Astrocyte of the cerebellum (primary cell): ENCODE measurements around the gene ADIRF.
"Not testable (repeated sequence)": the region's sequence is repeated elsewhere in the genome, so short reads cannot be mapped to it uniquely, and the experiment has no call there.

Experiments used
- DNase-seq: peaks from one replicate; pipeline ENCODE4 v3.0.0-alpha.2; 2011; ENCODE audit warnings: low read depth
- H3K4me3 ChIP-seq: 2 replicates; pipeline ENCODE4 v1.5.1; 2011; ENCODE audit warnings: mild to moderate bottlenecking, low read depth, low read length, moderate library complexity
- CTCF ChIP-seq: IDR thresholded peaks from 2 replicates; pipeline ENCODE4 v1.5.1; 2012; ENCODE audit warnings: low read length, low read depth, moderate library complexity, mild to moderate bottlenecking; ENCODE audit errors: missing control alignments
- in situ Hi-C: cut with HindIII; loops from 2 replicates; pipeline ENCODE4 v1.10.0; 2017; ENCODE audit warnings: low sequenced_read_pairs

The ADIRF gene

GRCh38 chr10:87000491-87000890, 32.2 kb downstream of the ADIRF start:
- DNase-seq, result no peak
- no peak for TF ChIP-seq CTCF
- H3K4me3 ChIP-seq, result no peak overlapping the region
- in situ Hi-C loops, result no loop called here

- in situ Hi-C loops, H3K4me3 ChIP-seq, DNase-seq: not testable (repeated sequence)
These were observed 38.8 kb downstream of the ADIRF start for GRCh38 chr10:87007124-87007523.

- DNase-seq, H3K4me3 ChIP-seq, in situ Hi-C loops: not testable (repeated sequence)
These were observed 39.4 kb downstream of the ADIRF start for GRCh38 chr10:87007674-87008073.

- DNase-seq, in situ Hi-C loops: not testable (repeated sequence)
These were observed 40.0 kb downstream of the ADIRF start for GRCh38 chr10:87008303-87008702.

GRCh38 chr10:87009134-87009696, 40.9 kb downstream of the ADIRF start:
- in situ Hi-C loops, DNase-seq, H3K4me3 ChIP-seq: not testable (repeated sequence)

More at GRCh38 chr10:87008303-87008702, 40.0 kb downstream of the ADIRF start:
- H3K4me3 ChIP-seq, result not testable (repeated sequence)

GRCh38 chr10:87013528-87013927, 45.2 kb downstream of the ADIRF start:
- in situ Hi-C loops, DNase-seq, H3K4me3 ChIP-seq: not testable (repeated sequence)

- in situ Hi-C loops, result not testable (repeated sequence)
These were observed 46.9 kb downstream of the ADIRF start for GRCh38 chr10:87014986-87015716.

GRCh38 chr10:87018127-87018526, 49.8 kb downstream of the ADIRF start:
- in situ Hi-C loops, H3K4me3 ChIP-seq, DNase-seq: not testable (repeated sequence)

More at GRCh38 chr10:87014986-87015716, 46.9 kb downstream of the ADIRF start:
- DNase-seq, H3K4me3 ChIP-seq: not testable (repeated sequence)

GRCh38 chr10:87019066-87019465, 50.8 kb downstream of the ADIRF start:
- in situ Hi-C loops, H3K4me3 ChIP-seq, DNase-seq: not testable (repeated sequence)

- DNase-seq, in situ Hi-C loops, H3K4me3 ChIP-seq: not testable (repeated sequence)
These were observed 51.2 kb downstream of the ADIRF start for GRCh38 chr10:87019504-87019903.

GRCh38 chr10:87020056-87020455, 51.8 kb downstream of the ADIRF start, which contains the start of gene FAM25A:
Gene FAM25A (plus strand): TSS chr10:87020294. CDS start chr10:87020325, 31 bp downstream.
- in situ Hi-C loops, DNase-seq, H3K4me3 ChIP-seq: not testable (repeated sequence)
